ENCODE measurements around the gene CAB39L. TPM values are rescaled to one million over a fixed set of nuclear protein-coding genes. Genes with fewer than 3 reads are reported as not detected.

Gene CAB39L
- total and polyA plus RNA-seq, 2 of the 4 experiments (the other 2 are of a cell fraction) = 8.5 to 16.7 TPM

- peaks cover 9% of the 10 kb centered on the region for H3K9me1 ChIP-seq (ENCODE audit: insufficient read depth, low read length)
- no peak overlapping the region for H3K4me3 ChIP-seq (ENCODE audit: insufficient read depth, low read depth, low read length)
- no TSS peak for BruUV-seq (replicated peaks)
- peak overlapping the region; percentile 43; the same call in 1 of the 2 replicates for H2AK5ac ChIP-seq (ENCODE audit: low read depth, low read length)
- peak overlapping the region; percentile 59 for H2BK5ac ChIP-seq (ENCODE audit: low read depth, low read length, poor library complexity, severe bottlenecking)
- H3K56ac ChIP-seq (ENCODE audit: extremely low read depth, insufficient read depth, low read length) = no peak overlapping the region
- 0 out of 2 replicates have a peak overlapping the region, but pooled peaks have one; percentile 24 for H4K91ac ChIP-seq (ENCODE audit: insufficient read depth, low read depth, low read length)
- intact Hi-C loops (cut with micrococcal nuclease) = no loop called here
- no peak overlapping the region for H3K9ac ChIP-seq (ENCODE audit: low read depth, low read length)
- peak overlapping the region; percentile 44; the same call in 1 of the 2 replicates for H3K14ac ChIP-seq (replicated peaks; ENCODE audit: low read depth, low read length)
- no peak overlapping the region for H3K4me2 ChIP-seq (ENCODE audit: low read depth, low read length)
- dilution Hi-C loops (cut with HindIII; ENCODE audit: low sequenced_read_pairs, unreplicated experiment) = no loop called here
- peak overlapping the region; percentile 24; the same call in 1 of the 2 replicates for H2BK120ac ChIP-seq (ENCODE audit: low read depth, low read length)
- no peak overlapping the region for H3K18ac ChIP-seq (ENCODE audit: low read depth, low read length)
- peak overlapping the region; percentile 34 for H3K4ac ChIP-seq (ENCODE audit: low read depth, low read length)
- no peak overlapping the region for H2AK9ac ChIP-seq (replicated peaks; ENCODE audit: low read depth, low read length, poor library complexity)
- no peaks in the 10 kb centered on the region for H4K20me1 ChIP-seq (ENCODE audit: insufficient read depth, low read length)
- H2AFZ ChIP-seq (replicated peaks; ENCODE audit: low read length, poor library complexity) = no peak overlapping the region
- no peak for DNase-seq
- POLR2A ChIA-PET (ENCODE audit: unreplicated experiment) = no interaction called here
- no peak overlapping the region for H4K5ac ChIP-seq (ENCODE audit: low read depth, low read length)
- in situ Hi-C loops (cut with MboI; ENCODE audit: low sequenced_read_pairs) = no loop called here
- WGBS, 2 experiments (ENCODE audit: extremely low coverage in 2 of 2, insufficient read length in 1 of 2) = no CpG with 5 or more reads among the region's 2 CpGs
- TF ChIP-seq POLR2A (IDR thresholded peaks at IDR 0.05; ENCODE audit: low read depth, low read length) = no peak
- no peak for TF ChIP-seq USF2 (IDR thresholded peaks at IDR 0.05; ENCODE audit: low read depth, low read length)
- TF ChIP-seq CTCF (conservative IDR thresholded peaks at IDR 0.05; ENCODE audit: low read depth, low read length) = no peak
- no peak for TF ChIP-seq NFE2L2 (IDR thresholded peaks at IDR 0.05; ENCODE audit: low read depth, low read length)
- TF ChIP-seq MAZ (IDR thresholded peaks at IDR 0.05; ENCODE audit: borderline replicate concordance, low read depth, low read length) = no peak
- TF ChIP-seq FOS (IDR thresholded peaks at IDR 0.05; ENCODE audit: low read depth, low read length) = no peak
- no peak for TF ChIP-seq RAD21 (IDR thresholded peaks at IDR 0.05; ENCODE audit: low read length)
- TF ChIP-seq CEBPB (IDR thresholded peaks at IDR 0.05; ENCODE audit: low read depth, low read length) = no peak
- TF ChIP-seq SMC3 (IDR thresholded peaks at IDR 0.05; ENCODE audit: low read depth, low read length) = no peak
- no peak overlapping the region for H3K27ac ChIP-seq (ENCODE audit: insufficient read depth, low read length)
- peaks cover 4% of the 10 kb centered on the region; the same call in 1 of the 2 replicates for H3K36me3 ChIP-seq (ENCODE audit: control insufficient read depth, insufficient read depth, low read length)
- no peak overlapping the region for H3K23ac ChIP-seq (ENCODE audit: low read depth, low read length)
- peak; percentile 69 for ATAC-seq (ENCODE audit: low read depth)
- peak overlapping the region in 1 of 2 experiments; percentile 35; a peak in 1 of 4 replicates for H4K8ac ChIP-seq (ENCODE audit: low read depth in 2 of 2, low read length in 2 of 2)
- H3K9me3 ChIP-seq (ENCODE audit: control insufficient read depth, insufficient read depth, low read length) = no peaks in the 10 kb centered on the region
- H3K79me1 ChIP-seq (ENCODE audit: low read depth in 1 of 2, low read length in 2 of 2) = no peaks in the 10 kb centered on the region
- H2BK15ac ChIP-seq (ENCODE audit: low read depth, low read length) = no peak overlapping the region
- CTCF ChIA-PET = no interaction called here
- no peak overlapping the region for H2BK20ac ChIP-seq (ENCODE audit: low read depth, low read length)
- H3K4me1 ChIP-seq (ENCODE audit: control insufficient read depth, insufficient read depth, low read length) = peaks cover 11% of the 10 kb centered on the region; the same call in 1 of the 2 replicates
- no peaks in the 10 kb centered on the region for H3K27me3 ChIP-seq (ENCODE audit: control insufficient read depth, insufficient read depth, low read length)
Measured at GRCh38 chr13:49342454-49342853, 101.4 kb downstream of the CAB39L start.
